Activated T-cell treated with anti-CD3 and anti-CD28 coated beads, Interleukin-2, amount 50 U/mL, for 1 hour (primary cell): ENCODE results near the gene NEK11.
"Not testable (repeated sequence)": the region's sequence is repeated elsewhere in the genome, so short reads cannot be mapped to it uniquely, and the experiment has no call there.

Experiments
- DNase-seq: peaks from one replicate; pipeline ENCODE4 v3.0.0-alpha.2; 2020

Gene NEK11

DNA sequence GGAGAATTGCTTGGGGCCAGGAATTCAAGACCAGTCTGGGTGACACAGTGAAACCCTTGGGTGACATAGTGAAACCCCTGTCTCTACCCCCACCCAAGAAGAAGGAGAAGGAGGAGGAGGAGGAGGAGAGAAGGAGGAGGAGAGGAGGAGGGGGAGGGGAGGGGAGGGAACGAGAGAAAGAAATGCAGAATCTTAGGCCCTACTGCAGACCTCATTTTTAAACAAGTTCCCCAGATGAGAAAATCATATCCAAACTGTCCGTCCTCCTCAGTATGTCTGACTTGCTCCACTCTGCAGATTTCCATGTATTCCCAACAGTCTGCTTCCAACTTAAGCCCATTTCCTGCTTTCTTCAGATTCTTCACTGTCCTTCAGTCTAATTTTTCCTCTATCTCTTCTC is 291.0 kb downstream of the NEK11 start:
- DNase-seq: no peak

DNA sequence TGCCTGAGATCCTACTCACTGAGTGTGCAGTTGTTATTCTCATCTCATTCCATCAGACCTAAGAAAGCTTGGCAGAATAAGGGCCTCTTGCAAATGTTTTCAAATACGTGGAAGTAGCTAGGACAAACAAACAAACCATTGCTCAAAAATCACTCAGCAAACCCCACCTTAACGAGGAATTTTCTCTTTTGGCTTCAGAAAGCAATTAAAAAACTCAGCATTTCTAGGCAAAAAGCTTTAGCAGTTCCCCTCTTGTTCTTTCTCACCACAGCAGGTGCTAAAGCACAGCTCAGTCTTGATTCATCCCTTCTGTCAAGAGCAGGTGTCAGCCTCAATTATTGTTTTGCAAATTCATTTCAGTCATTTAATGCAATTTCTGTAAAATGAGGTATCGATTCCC is 296.3 kb downstream of the NEK11 start:
- no peak for DNase-seq

- no peak for DNase-seq
These were observed 297.1 kb downstream of the NEK11 start for GRCh38 chr3:131323792-131324191.

GRCh38 chr3:131324923-131325322 is 298.2 kb downstream of the NEK11 start:
- no peak for DNase-seq

DNA sequence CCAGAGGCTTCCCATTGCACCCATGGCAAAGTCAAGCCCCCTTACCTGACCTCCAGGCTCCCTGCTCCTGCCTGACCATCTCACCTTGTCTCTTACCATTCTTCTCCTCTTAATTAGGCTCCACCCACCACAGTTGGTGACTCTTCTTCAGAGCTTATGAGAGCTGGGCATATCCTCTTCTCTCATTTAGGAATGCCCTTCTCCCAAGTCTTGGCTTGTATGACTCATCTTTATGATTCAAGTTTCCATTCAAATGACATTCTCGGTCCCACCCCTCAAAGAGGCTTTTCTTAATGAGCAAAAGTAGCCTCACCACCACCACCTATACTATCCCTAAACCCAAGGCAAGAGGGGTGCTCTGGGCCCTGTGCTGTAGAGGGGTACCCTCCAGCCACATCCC is 299.6 kb downstream of the NEK11 start:
- no peak for DNase-seq

DNA sequence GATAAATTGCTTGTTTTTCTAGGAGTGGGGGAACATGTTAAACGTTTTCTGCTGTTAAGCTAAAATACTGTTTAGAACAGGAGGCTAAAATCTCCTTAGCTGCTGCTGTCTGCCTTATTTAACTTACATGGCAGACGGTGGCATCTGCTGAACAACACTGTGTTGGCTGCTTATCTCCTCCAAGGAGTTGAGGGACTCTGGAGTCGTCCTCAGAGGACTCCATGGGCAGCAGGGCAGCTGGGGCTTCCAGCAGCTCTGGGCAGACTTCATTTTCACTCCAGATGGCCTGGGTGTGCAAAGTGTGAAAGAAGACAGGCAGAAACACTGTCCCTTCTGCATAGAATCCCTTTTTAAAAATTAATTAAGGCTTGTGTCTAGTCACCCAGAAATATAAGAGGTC is 302.0 kb downstream of the NEK11 start:
- no peak for DNase-seq

DNA sequence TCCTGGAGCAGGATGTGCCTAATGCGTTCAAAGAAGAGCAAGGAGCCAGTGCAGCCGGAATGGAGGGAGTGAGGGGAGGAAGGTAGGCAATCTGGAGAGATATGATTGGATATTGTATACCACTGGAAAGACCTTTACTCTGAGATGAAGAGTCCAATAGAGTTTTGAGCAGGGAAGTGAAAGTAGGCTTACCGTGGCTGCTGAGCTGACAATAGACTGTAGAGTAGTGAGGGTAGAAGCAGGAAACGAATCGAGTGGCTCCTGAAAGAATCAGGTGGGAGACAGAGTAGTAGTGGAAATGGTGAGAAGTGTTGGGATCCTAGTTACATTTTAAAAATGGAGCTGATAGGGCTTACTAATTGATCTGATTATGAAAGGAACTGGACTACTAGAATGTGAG is 303.1 kb downstream of the NEK11 start:
- DNase-seq: no peak

DNA sequence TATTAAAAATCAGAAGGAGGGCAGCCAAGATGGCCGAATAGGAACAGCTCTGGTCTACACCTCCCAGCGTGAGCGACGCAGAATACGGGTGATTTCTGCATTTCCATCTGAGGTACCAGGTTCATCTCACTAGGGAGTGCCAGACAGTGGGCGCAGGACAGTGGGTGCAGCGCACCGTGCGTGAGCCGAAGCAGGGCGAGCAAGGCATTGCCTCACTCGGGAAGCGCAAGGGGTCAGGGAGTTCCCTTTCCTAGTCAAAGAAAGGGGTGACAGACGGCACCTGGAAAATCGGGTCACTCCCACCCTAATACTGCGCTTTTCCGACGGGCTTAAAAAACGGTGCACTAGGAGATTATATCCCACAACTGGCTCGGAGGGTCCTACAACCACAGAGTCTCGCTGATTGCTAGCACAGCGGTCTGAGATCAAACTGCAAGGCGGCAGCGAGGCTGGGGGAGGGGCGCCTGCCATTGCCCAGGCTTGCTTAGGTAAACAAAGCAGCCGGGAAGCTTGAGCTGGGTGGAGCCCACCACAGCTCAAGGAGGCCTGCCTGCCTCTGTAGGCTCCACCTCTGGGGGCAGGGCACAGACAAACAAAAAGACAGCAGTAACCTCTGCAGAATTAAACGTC is 304.9 kb downstream of the NEK11 start:
- DNase-seq: not testable (repeated sequence)

- no peak for DNase-seq
These were observed 312.4 kb downstream of the NEK11 start for GRCh38 chr3:131338948-131339640.

GRCh38 chr3:131341761-131342160 is 315.1 kb downstream of the NEK11 start:
- DNase-seq: no peak

GRCh38 chr3:131348911-131349310 is 322.2 kb downstream of the NEK11 start:
- DNase-seq: no peak

DNA sequence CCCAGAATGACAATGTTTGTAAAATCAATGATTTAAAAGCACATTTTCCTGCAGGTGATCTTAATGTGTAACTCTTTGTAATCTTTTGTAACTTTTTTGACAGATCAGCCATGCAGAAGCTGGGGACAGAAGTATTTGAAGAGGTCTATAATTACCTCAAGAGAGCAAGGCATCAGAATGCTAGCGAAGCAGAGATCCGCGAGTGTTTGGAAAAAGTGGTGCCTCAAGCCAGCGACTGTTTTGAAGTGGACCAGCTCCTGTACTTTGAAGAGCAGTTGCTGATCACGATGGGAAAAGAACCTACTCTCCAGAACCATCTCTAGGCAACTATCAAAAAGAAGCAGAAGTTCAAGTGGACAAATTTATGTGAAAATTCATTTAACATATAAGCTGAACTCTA is 322.8 kb downstream of the NEK11 start:
- no peak for DNase-seq

GRCh38 chr3:131349946-131350347 is 323.3 kb downstream of the NEK11 start:
- DNase-seq: no peak

DNA sequence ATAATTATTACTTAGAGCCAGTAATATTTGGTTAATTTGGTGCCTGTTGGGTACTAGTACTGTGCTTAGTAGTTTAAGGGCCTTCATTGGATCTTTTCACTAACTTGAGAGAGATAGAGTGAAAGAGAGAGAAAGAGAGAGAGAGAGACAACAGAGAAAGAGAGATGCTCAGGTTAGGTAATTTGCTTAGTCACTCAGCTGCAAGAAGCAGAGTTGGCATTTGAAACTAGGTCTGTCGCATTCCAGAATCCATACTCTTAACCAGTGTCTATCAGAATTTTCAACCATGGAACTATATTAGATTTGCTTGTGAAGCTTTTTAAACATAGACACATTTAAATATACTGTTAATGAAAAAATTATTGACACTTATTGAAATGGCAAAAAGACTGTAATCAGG is 323.8 kb downstream of the NEK11 start:
- DNase-seq: no peak

DNA sequence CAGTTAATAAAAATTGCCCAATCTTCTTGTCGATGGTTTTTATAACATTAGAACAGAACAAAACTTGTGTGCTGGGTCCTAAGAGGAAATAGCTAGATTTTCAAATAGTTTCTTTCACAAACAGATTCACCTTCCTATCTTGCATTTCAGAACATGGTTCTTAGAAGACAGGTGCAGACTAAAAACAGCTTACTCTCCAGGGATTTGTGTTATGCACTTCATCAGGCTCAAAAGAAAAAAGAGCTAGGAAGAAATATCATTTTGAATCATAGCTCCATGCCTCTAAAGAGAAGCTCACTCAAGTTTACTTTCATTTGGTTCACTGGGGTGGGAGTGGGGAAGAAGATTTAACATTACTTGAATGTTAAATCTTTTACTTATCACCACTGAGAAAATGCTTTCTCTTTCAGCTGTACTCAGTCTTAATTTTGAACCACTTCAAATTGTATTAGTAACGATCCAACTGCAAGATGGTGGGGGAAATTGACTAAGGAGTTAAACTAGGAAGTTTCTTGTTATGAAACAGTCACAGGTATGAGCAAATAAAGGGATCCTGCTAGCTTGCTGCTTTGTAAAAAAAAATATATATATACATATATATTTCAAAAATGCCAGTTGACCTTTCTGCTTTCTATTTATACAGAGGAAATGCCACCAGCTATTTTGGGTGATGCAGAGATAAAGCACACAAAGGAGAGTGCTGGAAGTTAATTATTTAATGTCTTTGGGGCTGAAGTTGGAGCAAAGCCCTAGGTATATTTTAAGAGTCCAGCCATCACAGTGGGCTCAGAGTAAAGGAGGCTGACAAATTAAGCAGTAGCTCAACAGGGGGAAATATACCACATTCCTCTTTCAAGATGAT is 326.6 kb downstream of the NEK11 start:
- no peak for DNase-seq

- DNase-seq: no peak
These were observed 327.3 kb downstream of the NEK11 start for GRCh38 chr3:131353986-131354385.

DNA sequence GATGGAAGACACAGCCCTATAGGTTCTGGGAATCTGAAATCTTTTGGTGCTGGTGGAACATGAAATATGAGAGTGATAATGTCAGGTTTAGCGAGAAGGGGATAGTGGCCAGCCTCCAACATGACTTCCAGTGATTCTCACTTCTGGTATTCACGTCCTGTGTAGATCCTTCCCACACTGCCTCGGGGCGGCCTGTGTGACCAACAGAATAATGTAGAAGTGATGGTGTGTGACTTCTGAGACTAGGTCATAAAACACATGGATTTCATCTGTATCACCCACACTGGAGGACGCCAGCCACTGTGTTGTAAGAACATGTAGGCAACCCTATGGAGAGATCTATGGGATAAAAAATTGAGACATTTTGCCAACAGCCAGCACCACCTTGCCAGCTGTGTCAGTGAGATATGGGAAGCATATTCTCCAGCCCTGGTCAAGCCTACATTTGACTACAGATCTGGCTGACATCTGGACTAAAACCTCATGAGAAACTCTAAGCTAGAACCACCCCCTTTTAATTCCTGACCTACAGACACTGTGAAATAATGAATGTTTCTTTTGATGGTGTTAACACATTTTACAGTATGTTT is 329.4 kb downstream of the NEK11 start:
- no peak for DNase-seq

GRCh38 chr3:131357275-131357674 is 330.6 kb downstream of the NEK11 start:
- DNase-seq: no peak

- DNase-seq: no peak
These were observed 333.6 kb downstream of the NEK11 start for GRCh38 chr3:131360191-131360755.

- DNase-seq: not testable (repeated sequence)
These were observed 334.4 kb downstream of the NEK11 start for GRCh38 chr3:131361066-131361463.

DNA sequence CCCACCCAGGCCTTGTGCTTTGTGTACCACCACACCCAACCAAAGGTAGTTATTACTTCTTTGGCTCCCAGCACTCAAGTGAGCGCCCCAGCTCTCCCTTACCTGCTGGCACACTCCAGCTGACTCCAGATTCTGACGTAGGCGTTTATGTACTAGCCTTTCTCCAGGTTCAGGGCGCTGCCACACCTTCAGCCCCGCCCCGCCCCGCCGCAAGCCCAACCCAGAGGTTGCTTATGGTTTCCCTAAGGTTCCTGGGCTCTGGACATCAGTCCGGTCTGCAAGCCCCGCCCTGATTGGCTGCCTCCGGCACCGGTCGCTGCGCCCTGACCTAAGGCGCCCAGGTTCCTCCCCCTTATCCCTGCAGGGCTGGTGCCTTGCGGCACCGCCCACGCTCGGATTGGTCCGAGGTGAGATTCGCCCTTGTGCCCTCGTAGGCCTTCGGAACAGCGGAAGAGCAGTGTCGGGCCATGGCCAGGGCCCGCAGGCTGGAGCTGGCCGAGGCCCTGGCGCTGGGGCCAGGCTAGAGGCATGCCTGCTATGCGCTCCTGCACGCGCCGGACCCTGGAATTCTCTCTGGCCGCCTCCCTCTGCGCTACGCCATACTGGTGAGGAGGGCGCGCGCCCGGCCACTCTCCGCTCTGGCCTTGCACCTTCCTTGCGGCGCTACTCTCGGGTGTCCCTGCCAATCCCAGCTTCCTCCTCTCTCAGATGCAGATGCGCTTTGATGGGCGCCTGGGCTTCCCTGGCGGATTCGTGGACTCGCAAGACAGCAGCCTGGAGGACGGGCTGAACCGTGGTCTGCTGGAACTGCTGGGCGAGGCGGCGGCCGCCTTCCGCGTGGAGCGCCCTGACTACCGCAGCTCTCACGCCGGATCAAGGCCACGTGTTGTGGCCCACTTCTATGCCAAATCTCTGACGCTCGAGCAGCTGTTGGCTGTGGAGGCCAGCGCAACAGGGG is 335.1 kb downstream of the NEK11 start:
- no peak for DNase-seq

DNA sequence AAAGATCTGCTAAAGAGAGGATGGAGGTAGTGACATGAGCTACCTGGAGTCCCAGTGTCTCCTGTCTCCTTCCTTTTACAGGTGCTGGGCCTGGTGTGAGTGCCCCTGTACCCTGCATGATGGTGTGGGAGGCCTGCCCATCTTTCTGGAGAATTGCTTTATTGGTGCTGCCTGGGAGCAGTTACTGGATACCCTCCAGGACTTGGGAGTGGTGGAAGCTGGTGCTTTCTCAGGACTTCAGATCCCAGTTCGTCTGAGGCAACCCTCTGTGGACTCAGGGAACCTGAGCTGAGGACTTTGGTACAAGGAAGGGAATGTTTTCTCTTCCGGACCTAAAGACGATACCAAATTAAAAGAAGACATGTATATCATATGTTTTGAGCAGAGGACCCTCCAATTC is 336.6 kb downstream of the NEK11 start:
- DNase-seq: no peak
